NB4 (cell line): ENCODE measurements around the gene S100PBP.

Experiments used
- POLR2A ChIP-seq: IDR thresholded peaks from 2 replicates; pipeline ENCODE4 v1.6.1; 2011; ENCODE audit warnings: mild to moderate bottlenecking; ENCODE audit not compliant: insufficient read length; ENCODE audit errors: extremely low read depth
- TF ChIP-seq, protein P1 (sequence below): IDR thresholded peaks from one replicate; pipeline ENCODE4 v1.5.1; 2012; ENCODE audit warnings: low read depth, low read length

DNA sequence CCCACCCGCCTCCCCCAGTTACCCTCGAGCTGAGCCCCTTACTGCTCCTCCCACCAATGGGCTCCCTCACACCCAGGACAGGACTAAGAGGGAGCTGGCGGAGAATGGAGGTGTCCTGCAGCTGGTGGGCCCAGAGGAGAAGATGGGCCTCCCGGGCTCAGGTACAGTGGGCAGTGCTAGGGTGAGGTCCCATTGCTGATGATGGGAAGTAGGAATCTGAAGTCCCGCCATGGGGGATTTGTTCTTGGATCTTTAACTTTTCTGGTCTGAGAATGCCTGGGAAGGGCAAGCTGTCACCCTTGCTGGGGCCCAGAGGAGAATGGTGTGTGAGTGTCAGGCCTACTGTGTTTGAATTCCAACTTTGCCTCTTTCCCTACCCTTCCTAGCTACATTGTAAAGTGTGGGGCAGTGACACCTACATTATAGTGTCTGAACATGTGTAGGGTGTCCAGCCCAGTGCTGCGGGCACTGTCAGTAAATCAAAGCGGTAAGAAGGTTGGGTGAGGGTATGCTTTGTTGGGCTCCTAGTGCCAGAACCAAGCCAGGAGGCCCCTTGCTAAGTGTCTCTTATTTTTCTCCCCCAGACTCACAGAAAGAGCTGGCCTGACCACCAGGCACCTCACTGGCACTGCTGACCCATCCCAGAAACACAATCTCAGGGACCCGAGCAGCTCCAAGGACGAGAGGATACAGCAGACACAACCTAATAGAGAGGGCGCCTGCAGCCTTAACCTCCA is 45.0 kb upstream of the S100PBP start:
- TF ChIP-seq, protein P1, sequence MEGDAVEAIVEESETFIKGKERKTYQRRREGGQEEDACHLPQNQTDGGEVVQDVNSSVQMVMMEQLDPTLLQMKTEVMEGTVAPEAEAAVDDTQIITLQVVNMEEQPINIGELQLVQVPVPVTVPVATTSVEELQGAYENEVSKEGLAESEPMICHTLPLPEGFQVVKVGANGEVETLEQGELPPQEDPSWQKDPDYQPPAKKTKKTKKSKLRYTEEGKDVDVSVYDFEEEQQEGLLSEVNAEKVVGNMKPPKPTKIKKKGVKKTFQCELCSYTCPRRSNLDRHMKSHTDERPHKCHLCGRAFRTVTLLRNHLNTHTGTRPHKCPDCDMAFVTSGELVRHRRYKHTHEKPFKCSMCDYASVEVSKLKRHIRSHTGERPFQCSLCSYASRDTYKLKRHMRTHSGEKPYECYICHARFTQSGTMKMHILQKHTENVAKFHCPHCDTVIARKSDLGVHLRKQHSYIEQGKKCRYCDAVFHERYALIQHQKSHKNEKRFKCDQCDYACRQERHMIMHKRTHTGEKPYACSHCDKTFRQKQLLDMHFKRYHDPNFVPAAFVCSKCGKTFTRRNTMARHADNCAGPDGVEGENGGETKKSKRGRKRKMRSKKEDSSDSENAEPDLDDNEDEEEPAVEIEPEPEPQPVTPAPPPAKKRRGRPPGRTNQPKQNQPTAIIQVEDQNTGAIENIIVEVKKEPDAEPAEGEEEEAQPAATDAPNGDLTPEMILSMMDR, result no peak
- no peak for TF ChIP-seq POLR2A
